ENCODE data around the gene TMEM109.
"Not testable (repeated sequence)": the region's sequence is repeated elsewhere in the genome, so short reads cannot be mapped to it uniquely, and the experiment has no call there.

The TMEM109 gene

GRCh38 chr11:60878245-60879101 lies 35.5 kb upstream of the TMEM109 start:
- no peak for DNase-seq

- DNase-seq, result no peak
Measured at GRCh38 chr11:60879104-60879503, 34.9 kb upstream of the TMEM109 start.

- no peak for DNase-seq
Measured at GRCh38 chr11:60879971-60880588, 33.9 kb upstream of the TMEM109 start.

- no peak for DNase-seq
Measured at GRCh38 chr11:60880643-60881282, 33.2 kb upstream of the TMEM109 start.

- DNase-seq, result peak; percentile 37
Measured at GRCh38 chr11:60887556-60887955, 26.4 kb upstream of the TMEM109 start.

- DNase-seq, result no peak
Measured at GRCh38 chr11:60889869-60890311, 24.1 kb upstream of the TMEM109 start.

- DNase-seq, result no peak
Measured at GRCh38 chr11:60890696-60891095, 23.3 kb upstream of the TMEM109 start.

GRCh38 chr11:60891103-60891741 lies 22.7 kb upstream of the TMEM109 start:
- no peak for DNase-seq

GRCh38 chr11:60895687-60896086 lies 18.3 kb upstream of the TMEM109 start:
- DNase-seq, result no peak

- no peak for DNase-seq
Measured at GRCh38 chr11:60897496-60897895, 16.5 kb upstream of the TMEM109 start.

- no peak for DNase-seq
Measured at GRCh38 chr11:60899046-60899936, 14.7 kb upstream of the TMEM109 start.

- no peak for DNase-seq
Measured at GRCh38 chr11:60899977-60900376, 14.0 kb upstream of the TMEM109 start.

- DNase-seq, result no peak
Measured at GRCh38 chr11:60900673-60901404, 13.1 kb upstream of the TMEM109 start.

GRCh38 chr11:60902625-60903024 lies 11.3 kb upstream of the TMEM109 start:
- DNase-seq, result no peak

GRCh38 chr11:60905047-60905446 lies 8.9 kb upstream of the TMEM109 start:
- DNase-seq, result no peak

- no peak for DNase-seq
Measured at GRCh38 chr11:60905551-60906113, 8.3 kb upstream of the TMEM109 start.

- DNase-seq, result peak; percentile 98
Measured at GRCh38 chr11:60906132-60906972, 7.6 kb upstream of the TMEM109 start, which contains the start of gene PRPF19. Gene PRPF19 (minus strand): TSS chr11:60906585. CDS start chr11:60906382, 203 bp downstream.

- no peak for DNase-seq
Measured at GRCh38 chr11:60908803-60909202, 5.2 kb upstream of the TMEM109 start.

GRCh38 chr11:60909680-60910280 lies 4.2 kb upstream of the TMEM109 start:
- not testable (repeated sequence) for DNase-seq

- no peak for DNase-seq
Measured at GRCh38 chr11:60910281-60910687, 3.7 kb upstream of the TMEM109 start.
